ENCODE measurements around the gene FAM222B.

The FAM222B gene

DNA sequence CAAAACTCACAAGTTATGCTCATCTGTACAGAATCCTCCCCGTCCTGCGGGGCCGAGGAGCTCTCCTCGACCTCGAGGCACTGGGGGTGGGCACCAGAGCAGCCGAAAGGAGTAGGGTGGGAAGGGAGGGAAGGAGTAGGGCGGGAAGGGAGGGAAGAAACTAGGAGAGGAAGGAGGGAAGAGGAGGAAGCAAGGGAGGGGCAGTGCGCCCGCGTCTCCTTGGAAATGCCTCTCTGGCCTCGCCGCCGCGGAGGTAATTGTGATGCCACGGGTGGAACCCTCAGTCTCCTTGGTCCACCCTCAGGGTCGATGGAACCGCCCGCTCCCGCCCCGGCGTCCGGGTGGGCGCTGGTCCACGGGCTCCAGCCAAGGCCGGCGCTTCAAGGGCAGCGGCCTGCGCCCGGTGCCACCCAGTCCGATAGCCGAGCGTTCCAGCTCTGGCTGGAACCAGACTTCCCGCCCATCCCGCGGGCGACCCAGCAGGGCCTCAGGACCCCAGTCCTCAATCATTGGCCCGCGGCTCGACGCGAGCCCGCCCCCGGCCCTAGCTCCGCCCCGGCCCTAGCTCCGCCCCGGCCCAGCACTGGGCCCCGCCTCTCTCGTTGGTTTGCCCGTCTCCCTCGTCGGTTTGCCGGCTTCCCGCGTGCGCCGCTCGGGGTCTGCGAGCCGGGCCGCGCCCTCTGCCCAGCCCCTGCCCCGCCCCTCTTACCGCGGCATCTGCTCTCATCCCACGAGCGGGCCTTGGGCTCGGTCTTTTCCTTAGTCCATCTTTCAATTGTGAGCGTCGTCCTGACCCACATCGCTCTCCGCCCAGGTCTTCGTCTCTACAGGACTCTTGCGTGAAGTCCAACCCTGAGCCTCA is 131.5 kb downstream of the FAM222B start (continued):
- TF ChIP-seq, protein P1, sequence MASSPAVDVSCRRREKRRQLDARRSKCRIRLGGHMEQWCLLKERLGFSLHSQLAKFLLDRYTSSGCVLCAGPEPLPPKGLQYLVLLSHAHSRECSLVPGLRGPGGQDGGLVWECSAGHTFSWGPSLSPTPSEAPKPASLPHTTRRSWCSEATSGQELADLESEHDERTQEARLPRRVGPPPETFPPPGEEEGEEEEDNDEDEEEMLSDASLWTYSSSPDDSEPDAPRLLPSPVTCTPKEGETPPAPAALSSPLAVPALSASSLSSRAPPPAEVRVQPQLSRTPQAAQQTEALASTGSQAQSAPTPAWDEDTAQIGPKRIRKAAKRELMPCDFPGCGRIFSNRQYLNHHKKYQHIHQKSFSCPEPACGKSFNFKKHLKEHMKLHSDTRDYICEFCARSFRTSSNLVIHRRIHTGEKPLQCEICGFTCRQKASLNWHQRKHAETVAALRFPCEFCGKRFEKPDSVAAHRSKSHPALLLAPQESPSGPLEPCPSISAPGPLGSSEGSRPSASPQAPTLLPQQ (tag by site-specific recombination; IDR thresholded peaks at IDR 0.05), result peak; percentile 61
- TF ChIP-seq, protein P2, sequence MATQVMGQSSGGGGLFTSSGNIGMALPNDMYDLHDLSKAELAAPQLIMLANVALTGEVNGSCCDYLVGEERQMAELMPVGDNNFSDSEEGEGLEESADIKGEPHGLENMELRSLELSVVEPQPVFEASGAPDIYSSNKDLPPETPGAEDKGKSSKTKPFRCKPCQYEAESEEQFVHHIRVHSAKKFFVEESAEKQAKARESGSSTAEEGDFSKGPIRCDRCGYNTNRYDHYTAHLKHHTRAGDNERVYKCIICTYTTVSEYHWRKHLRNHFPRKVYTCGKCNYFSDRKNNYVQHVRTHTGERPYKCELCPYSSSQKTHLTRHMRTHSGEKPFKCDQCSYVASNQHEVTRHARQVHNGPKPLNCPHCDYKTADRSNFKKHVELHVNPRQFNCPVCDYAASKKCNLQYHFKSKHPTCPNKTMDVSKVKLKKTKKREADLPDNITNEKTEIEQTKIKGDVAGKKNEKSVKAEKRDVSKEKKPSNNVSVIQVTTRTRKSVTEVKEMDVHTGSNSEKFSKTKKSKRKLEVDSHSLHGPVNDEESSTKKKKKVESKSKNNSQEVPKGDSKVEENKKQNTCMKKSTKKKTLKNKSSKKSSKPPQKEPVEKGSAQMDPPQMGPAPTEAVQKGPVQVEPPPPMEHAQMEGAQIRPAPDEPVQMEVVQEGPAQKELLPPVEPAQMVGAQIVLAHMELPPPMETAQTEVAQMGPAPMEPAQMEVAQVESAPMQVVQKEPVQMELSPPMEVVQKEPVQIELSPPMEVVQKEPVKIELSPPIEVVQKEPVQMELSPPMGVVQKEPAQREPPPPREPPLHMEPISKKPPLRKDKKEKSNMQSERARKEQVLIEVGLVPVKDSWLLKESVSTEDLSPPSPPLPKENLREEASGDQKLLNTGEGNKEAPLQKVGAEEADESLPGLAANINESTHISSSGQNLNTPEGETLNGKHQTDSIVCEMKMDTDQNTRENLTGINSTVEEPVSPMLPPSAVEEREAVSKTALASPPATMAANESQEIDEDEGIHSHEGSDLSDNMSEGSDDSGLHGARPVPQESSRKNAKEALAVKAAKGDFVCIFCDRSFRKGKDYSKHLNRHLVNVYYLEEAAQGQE (tag by site-specific recombination; IDR thresholded peaks at IDR 0.05), result no peak
- TF ChIP-seq ZNF623 (tag by site-specific recombination; IDR thresholded peaks at IDR 0.05) (no peak), ZNF350 (tag by site-specific recombination; IDR thresholded peaks at IDR 0.05) (no peak), ZNF37A (tag by site-specific recombination; IDR thresholded peaks at IDR 0.05) (no peak), BCL11B (tag by site-specific recombination; IDR thresholded peaks at IDR 0.05; ENCODE audit: low read depth) (peak; percentile 75; the same call in 1 of the 2 replicates), ZNF132 (tag by site-specific recombination; IDR thresholded peaks at IDR 0.05; ENCODE audit: borderline replicate concordance) (no peak), SP3 (tag by site-specific recombination; IDR thresholded peaks at IDR 0.05) (peak; percentile 90), ZNF561 (tag by site-specific recombination; IDR thresholded peaks at IDR 0.05; ENCODE audit: borderline replicate concordance) (peak; percentile 95), ZNF121 (tag by site-specific recombination; IDR thresholded peaks at IDR 0.05) (no peak), ZNF768 (tag by site-specific recombination; IDR thresholded peaks at IDR 0.05) (0 out of 2 replicates have a peak, but pooled peaks have one; percentile 27), IKZF3 (tag by site-specific recombination; IDR thresholded peaks at IDR 0.05) (peak; percentile 88), ZSCAN16 (tag by site-specific recombination; IDR thresholded peaks at IDR 0.05) (no peak), ZFP37 (tag by site-specific recombination; IDR thresholded peaks at IDR 0.05) (peak; percentile 69), KLF9 (tag by site-specific recombination; IDR thresholded peaks at IDR 0.05; ENCODE audit: low read depth) (peak; percentile 97), ZBTB20 (tag by site-specific recombination; IDR thresholded peaks at IDR 0.05) (peak; percentile 60; the same call in 1 of the 2 replicates), ZNF211 (tag by site-specific recombination; IDR thresholded peaks at IDR 0.05; ENCODE audit: low read depth) (no peak), ZNF394 (tag by site-specific recombination; IDR thresholded peaks at IDR 0.05; ENCODE audit: borderline replicate concordance) (peak; percentile 44; the same call in 1 of the 2 replicates), SALL2 (tag by site-specific recombination; IDR thresholded peaks at IDR 0.05; ENCODE audit: borderline replicate concordance) (no peak), ZNF664 (tag by site-specific recombination; IDR thresholded peaks at IDR 0.05) (no peak), ZNF391 (tag by site-specific recombination; IDR thresholded peaks at IDR 0.05; ENCODE audit: borderline replicate concordance, low read depth) (0 out of 2 replicates have a peak, but pooled peaks have one; percentile 13)
- TF ChIP-seq, protein P3, sequence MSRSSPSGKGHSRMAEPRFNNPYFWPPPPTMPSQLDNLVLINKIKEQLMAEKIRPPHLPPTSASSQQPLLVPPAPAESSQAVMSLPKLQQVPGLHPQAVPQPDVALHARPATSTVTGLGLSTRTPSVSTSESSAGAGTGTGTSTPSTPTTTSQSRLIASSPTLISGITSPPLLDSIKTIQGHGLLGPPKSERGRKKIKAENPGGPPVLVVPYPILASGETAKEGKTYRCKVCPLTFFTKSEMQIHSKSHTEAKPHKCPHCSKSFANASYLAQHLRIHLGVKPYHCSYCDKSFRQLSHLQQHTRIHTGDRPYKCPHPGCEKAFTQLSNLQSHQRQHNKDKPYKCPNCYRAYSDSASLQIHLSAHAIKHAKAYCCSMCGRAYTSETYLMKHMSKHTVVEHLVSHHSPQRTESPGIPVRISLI (tag by site-specific recombination; IDR thresholded peaks at IDR 0.05), result no peak
- TF ChIP-seq, protein P4, sequence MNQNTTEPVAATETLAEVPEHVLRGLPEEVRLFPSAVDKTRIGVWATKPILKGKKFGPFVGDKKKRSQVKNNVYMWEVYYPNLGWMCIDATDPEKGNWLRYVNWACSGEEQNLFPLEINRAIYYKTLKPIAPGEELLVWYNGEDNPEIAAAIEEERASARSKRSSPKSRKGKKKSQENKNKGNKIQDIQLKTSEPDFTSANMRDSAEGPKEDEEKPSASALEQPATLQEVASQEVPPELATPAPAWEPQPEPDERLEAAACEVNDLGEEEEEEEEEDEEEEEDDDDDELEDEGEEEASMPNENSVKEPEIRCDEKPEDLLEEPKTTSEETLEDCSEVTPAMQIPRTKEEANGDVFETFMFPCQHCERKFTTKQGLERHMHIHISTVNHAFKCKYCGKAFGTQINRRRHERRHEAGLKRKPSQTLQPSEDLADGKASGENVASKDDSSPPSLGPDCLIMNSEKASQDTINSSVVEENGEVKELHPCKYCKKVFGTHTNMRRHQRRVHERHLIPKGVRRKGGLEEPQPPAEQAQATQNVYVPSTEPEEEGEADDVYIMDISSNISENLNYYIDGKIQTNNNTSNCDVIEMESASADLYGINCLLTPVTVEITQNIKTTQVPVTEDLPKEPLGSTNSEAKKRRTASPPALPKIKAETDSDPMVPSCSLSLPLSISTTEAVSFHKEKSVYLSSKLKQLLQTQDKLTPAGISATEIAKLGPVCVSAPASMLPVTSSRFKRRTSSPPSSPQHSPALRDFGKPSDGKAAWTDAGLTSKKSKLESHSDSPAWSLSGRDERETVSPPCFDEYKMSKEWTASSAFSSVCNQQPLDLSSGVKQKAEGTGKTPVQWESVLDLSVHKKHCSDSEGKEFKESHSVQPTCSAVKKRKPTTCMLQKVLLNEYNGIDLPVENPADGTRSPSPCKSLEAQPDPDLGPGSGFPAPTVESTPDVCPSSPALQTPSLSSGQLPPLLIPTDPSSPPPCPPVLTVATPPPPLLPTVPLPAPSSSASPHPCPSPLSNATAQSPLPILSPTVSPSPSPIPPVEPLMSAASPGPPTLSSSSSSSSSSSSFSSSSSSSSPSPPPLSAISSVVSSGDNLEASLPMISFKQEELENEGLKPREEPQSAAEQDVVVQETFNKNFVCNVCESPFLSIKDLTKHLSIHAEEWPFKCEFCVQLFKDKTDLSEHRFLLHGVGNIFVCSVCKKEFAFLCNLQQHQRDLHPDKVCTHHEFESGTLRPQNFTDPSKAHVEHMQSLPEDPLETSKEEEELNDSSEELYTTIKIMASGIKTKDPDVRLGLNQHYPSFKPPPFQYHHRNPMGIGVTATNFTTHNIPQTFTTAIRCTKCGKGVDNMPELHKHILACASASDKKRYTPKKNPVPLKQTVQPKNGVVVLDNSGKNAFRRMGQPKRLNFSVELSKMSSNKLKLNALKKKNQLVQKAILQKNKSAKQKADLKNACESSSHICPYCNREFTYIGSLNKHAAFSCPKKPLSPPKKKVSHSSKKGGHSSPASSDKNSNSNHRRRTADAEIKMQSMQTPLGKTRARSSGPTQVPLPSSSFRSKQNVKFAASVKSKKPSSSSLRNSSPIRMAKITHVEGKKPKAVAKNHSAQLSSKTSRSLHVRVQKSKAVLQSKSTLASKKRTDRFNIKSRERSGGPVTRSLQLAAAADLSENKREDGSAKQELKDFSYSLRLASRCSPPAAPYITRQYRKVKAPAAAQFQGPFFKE (tag by site-specific recombination; IDR thresholded peaks at IDR 0.05; ENCODE audit: borderline replicate concordance), result no peak
- TF ChIP-seq, protein P5, sequence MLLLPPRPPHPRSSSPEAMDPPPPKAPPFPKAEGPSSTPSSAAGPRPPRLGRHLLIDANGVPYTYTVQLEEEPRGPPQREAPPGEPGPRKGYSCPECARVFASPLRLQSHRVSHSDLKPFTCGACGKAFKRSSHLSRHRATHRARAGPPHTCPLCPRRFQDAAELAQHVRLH (tag by site-specific recombination; IDR thresholded peaks at IDR 0.05), result 0 out of 2 replicates have a peak, but pooled peaks have one; percentile 21
- TF ChIP-seq, protein P6, sequence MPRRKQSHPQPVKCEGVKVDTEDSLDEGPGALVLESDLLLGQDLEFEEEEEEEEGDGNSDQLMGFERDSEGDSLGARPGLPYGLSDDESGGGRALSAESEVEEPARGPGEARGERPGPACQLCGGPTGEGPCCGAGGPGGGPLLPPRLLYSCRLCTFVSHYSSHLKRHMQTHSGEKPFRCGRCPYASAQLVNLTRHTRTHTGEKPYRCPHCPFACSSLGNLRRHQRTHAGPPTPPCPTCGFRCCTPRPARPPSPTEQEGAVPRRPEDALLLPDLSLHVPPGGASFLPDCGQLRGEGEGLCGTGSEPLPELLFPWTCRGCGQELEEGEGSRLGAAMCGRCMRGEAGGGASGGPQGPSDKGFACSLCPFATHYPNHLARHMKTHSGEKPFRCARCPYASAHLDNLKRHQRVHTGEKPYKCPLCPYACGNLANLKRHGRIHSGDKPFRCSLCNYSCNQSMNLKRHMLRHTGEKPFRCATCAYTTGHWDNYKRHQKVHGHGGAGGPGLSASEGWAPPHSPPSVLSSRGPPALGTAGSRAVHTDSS (tag by site-specific recombination; IDR thresholded peaks at IDR 0.05), result peak; percentile 89

All from HEK293 (cell line).